HEK293T (cell line): ENCODE data around the gene NSMCE1.

Experiments
- CTCF ChIA-PET: fragments of 350-600 bp; formaldehyde crosslinking; extraction: SDS; loops from one replicate; lab custom pipeline; 2021; ENCODE audit warnings: antibody characterized with exemption, inconsistent platforms; lab: Yijun Ruan, JAX
- POLR2A ChIA-PET: fragments of 350-600 bp; formaldehyde crosslinking; extraction: SDS; loops from one replicate; lab custom pipeline; 2020; ENCODE audit warnings: antibody characterized with exemption, inconsistent platforms; lab: Yijun Ruan, JAX
- DNase-seq: peaks from one replicate; pipeline ENCODE4 v3.0.0; 2012; ENCODE audit warnings: mixed read lengths; ENCODE audit errors: extremely low spot score
- ARNT ChIP-seq: fragments of 450-650 bp; IDR thresholded peaks from 2 replicates; pipeline ENCODE4 v1.6.1; 2017; ENCODE audit warnings: mild to moderate bottlenecking
- BHLHE40 ChIP-seq: fragments of 450-650 bp; IDR thresholded peaks from 2 replicates; pipeline ENCODE4 v1.6.1; 2016; ENCODE audit warnings: mild to moderate bottlenecking, moderate library complexity, borderline replicate concordance
- CTBP1 ChIP-seq: fragments of 450-650 bp; IDR thresholded peaks from 2 replicates; pipeline ENCODE4 v1.6.1; 2016; ENCODE audit warnings: borderline replicate concordance
- ELF4 ChIP-seq: fragments of 450-650 bp; IDR thresholded peaks from 2 replicates; pipeline ENCODE4 v1.6.1; 2017; ENCODE audit warnings: antibody characterized with exemption
- FOXA1 ChIP-seq: fragments of 450-650 bp; IDR thresholded peaks from 2 replicates; pipeline ENCODE4 v1.6.1; 2016; ENCODE audit warnings: mild to moderate bottlenecking
- FOXK2 ChIP-seq: fragments of 450-650 bp; IDR thresholded peaks from 2 replicates; pipeline ENCODE4 v1.6.1; 2016; ENCODE audit warnings: mild to moderate bottlenecking
- FOXM1 ChIP-seq: fragments of 450-650 bp; IDR thresholded peaks from 2 replicates; pipeline ENCODE4 v1.6.1; 2017; ENCODE audit warnings: mild to moderate bottlenecking, borderline replicate concordance
- HDGF ChIP-seq: fragments of 450-650 bp; IDR thresholded peaks from 2 replicates; pipeline ENCODE4 v1.6.1; 2017; ENCODE audit warnings: antibody characterized with exemption, borderline replicate concordance
- L3MBTL2 ChIP-seq: fragments of 450-650 bp; conservative IDR thresholded peaks from 2 replicates; pipeline ENCODE4 v1.6.1; 2016; ENCODE audit warnings: mild to moderate bottlenecking
- LEF1 ChIP-seq: fragments of 450-650 bp; IDR thresholded peaks from 2 replicates; pipeline ENCODE4 v1.6.1; 2017; ENCODE audit warnings: mild to moderate bottlenecking, borderline replicate concordance
- NFRKB ChIP-seq: fragments of 450-650 bp; IDR thresholded peaks from 2 replicates; pipeline ENCODE4 v1.6.1; 2016; ENCODE audit warnings: mild to moderate bottlenecking, moderate library complexity
- SP1 ChIP-seq: fragments of 450-650 bp; IDR thresholded peaks from 2 replicates; pipeline ENCODE4 v1.6.1; 2017
- SUZ12 ChIP-seq: fragments of 450-650 bp; IDR thresholded peaks from 2 replicates; pipeline ENCODE4 v1.6.1; 2016; ENCODE audit warnings: mild to moderate bottlenecking
- TARDBP ChIP-seq: fragments of 450-650 bp; IDR thresholded peaks from 2 replicates; pipeline ENCODE4 v1.6.1; 2016
- ZNF384 ChIP-seq: fragments of 450-650 bp; IDR thresholded peaks from 2 replicates; pipeline ENCODE4 v1.6.1; 2016
- TF ChIP-seq, protein P1 (sequence below): fragments of 450-650 bp; IDR thresholded peaks from 2 replicates; pipeline ENCODE4 v1.6.1; 2016

Gene NSMCE1

DNA sequence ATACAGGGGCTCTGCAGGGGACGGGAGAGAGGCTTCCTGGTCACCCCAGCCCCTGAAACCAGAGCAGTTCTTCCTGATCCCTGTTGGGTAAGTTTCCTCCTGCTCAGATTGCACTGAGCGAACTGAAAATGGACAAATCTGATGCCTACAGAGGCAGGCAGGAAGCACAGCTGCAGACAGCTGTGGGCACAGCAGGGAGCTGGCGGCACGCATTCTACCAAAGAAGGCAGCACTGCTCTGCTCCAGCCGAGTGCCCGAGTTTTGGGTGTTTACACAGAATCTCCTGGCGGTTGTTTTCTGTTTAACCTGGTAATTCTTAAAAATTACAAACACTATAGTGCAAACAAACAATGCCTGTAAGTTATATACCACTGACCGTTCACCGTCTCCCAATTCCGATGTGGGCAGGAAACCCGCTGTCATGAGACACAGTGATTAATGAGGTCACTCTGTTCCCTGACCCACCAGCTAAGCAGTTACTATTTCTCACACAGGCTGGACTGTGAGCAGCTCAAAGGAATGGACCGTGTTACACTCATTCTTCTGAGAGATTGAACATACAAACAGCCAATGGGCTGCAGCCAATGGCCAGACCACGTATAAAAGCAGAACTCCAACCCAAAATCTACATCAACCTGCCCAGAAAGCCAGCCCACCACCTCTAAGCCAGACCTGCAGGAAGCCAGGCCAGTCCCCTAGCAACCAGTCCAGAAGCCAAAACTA lies 25.5 kb downstream of the NSMCE1 start:
- ChIA-PET POLR2A (interaction anchor here (1.5 to 2.4 kb wide), 2 partner anchors 25 to 39 kb away, joined by 5 to 8 read pairs; partner anchors contain the start of genes KDM8 and NSMCE1), CTCF (interaction anchor here (0.6 to 1.6 kb wide), 2 partner anchors 8 to 17 kb away, joined by 4 to 10 read pairs; no protein-coding TSS in a partner anchor)
- DNase-seq: no peak
- TF ChIP-seq L3MBTL2: no peak
- TF ChIP-seq, protein P1, sequence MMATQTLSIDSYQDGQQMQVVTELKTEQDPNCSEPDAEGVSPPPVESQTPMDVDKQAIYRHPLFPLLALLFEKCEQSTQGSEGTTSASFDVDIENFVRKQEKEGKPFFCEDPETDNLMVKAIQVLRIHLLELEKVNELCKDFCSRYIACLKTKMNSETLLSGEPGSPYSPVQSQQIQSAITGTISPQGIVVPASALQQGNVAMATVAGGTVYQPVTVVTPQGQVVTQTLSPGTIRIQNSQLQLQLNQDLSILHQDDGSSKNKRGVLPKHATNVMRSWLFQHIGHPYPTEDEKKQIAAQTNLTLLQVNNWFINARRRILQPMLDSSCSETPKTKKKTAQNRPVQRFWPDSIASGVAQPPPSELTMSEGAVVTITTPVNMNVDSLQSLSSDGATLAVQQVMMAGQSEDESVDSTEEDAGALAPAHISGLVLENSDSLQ: peak; percentile 84

DNA sequence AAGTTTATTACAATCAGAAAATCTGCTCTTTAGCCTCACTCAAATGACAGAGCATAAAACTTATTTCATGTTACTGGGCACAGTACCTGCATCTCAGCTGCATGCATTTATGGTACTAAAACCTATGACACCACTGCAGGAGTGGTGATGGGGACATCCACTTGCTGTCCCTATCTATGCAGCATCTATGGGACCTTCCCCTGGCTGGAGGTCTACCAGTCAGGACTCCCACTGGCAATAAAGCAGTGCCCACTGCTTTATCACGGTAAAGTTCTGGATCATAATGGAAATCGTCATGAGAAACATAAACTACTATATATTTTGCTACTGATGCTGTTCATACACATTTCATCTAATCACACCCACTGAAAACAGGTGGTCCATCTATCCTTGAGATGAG lies 26.2 kb downstream of the NSMCE1 start:
- DNase-seq: no peak
- CTCF ChIA-PET: interaction anchor here (1.6 kb wide), 1 partner anchor 8 kb away, joined by 10 read pairs; no protein-coding TSS in a partner anchor

DNA sequence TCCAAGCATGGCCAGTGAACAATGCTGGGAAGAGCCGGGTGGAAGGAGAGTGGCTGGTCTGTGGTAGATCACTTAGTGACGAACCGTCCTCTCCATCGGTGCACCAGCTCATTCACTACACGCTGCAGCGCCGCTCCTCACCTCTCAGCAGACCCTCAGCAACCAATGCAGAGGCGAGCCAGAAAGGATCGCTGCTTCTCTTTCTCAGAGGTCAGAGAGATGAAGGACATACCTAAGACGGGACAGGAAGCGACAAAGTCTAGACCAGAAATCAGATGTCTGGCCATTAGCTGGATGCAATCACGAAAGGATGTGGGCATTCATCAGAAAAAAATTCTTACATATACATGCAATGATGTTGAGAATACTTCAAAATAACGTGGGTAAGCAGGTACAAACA lies 26.9 kb downstream of the NSMCE1 start:
- CTCF ChIA-PET: no interaction called here
- TF ChIP-seq TARDBP (no peak), LEF1 (no peak), NFRKB (no peak), ARNT (no peak)
- POLR2A ChIA-PET: no interaction called here
- DNase-seq: no peak

More for the DNA sequence above, 26.2 kb downstream of the NSMCE1 start:
- POLR2A ChIA-PET: interaction anchor here (2.4 kb wide), 1 partner anchor 38 kb away, joined by 8 read pairs; the partner anchor contains the start of gene KDM8
- TF ChIP-seq SUZ12 (no peak), FOXM1 (no peak), ZNF384 (no peak), TARDBP (no peak), FOXA1 (no peak), LEF1 (no peak), ELF4 (no peak), BHLHE40 (no peak), SP1 (no peak)

DNA sequence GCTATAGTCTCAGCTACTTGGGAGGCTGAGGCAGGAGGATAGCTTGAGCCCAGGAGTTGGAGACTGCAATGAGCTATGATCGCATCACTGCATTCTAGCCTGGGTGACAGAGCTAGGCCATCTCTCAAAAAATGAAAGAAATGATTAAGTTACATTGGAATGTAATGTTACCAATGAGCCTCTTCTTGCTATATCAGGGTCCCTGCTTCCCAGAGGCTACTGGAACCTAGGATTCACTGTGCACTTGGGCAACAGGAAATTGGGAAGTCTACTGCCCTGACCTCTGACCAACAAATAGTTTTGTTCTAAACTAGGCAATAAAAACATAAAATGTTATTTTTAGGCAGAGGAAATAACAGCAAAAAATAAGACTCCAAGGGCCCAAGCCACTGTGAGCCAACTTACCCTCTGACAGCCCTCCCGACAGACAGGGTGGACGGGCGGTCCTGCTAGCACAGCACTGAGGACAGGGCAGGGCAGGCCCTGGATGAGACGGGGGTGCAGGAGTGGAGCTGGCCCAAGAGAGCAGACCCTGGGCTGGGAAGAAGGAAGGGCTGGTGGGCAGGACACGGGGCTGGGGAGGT lies 27.5 kb downstream of the NSMCE1 start:
- DNase-seq: no peak
- no peak for TF ChIP-seq CTBP1
- TF ChIP-seq SUZ12: no peak
- CTCF ChIA-PET: no interaction called here
- POLR2A ChIA-PET: no interaction called here

DNA sequence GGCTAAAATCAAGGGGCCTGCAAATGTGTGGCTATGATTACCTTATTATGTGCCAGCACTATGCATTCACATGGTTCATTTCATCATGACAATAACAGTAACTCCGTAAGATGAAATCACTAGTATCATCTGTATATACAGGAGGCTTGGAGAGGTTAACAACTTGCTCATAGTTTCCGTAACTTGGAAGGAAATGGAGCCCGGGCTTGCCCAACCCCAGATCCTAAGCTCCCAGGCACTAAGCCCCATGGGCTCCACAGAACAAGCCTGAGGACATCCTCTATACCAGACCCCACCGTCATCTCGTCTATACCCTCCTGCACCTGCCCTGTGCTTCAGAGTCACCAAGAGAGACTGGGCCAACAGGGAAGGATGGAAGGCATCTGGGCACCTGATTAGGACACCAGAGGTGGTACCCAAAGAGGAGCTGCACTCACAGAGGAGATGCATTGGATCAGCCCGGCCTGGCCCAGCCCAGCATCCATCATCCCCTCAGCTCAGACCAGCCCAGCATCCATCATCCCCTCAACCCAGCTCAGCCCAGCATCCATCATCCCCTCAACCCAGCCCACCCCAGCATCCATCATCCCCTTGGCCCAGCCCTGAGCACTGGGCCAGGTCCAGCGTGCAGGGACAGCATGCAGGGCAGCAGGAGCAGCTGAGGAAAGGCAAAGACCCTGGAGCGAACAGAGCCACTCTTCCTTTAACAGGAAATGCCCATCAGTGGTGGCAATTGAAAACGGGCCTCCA lies 28.5 kb downstream of the NSMCE1 start:
- ChIA-PET CTCF (interaction anchor here (1.2 kb wide), 1 partner anchor 128 kb away, joined by 3 read pairs; no protein-coding TSS in a partner anchor), POLR2A (no interaction called here)

DNA sequence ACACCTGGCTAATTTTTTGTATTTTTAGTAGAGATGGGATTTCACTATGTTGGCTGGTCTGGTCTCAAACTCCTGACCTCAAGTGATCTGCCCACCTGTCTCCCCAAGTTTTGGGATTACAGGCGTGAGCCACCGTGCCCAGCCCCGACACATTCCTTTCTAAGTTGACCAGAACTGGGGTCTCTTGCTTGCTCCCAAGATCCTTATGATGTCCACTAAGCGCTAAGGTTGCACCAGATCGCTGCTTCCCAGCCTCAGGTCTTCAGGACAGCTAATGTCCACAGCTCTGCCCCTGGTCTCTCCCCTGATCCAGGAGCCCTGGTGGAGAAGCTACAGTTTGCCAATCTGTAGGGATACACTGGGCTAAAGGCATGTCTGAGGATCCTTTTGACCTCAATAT lies 29.5 kb downstream of the NSMCE1 start:
- DNase-seq: no peak
- CTCF ChIA-PET: interaction anchor here (1.2 kb wide), 1 partner anchor 129 kb away, joined by 3 read pairs; no protein-coding TSS in a partner anchor
- TF ChIP-seq LEF1 (no peak), ELF4 (no peak), TARDBP (no peak), ARNT (no peak), FOXM1 (no peak), L3MBTL2 (no peak), ZNF384 (no peak), NFRKB (no peak), HDGF (no peak), CTBP1 (no peak)
- TF ChIP-seq, protein P1: no peak
- POLR2A ChIA-PET: no interaction called here

More for the DNA sequence above, 28.5 kb downstream of the NSMCE1 start:
- TF ChIP-seq FOXM1 (no peak), NFRKB (no peak), ARNT (no peak), L3MBTL2 (no peak), TARDBP (no peak), ZNF384 (no peak), SP1 (no peak), CTBP1 (no peak), FOXK2 (no peak)
- DNase-seq: no peak

DNA sequence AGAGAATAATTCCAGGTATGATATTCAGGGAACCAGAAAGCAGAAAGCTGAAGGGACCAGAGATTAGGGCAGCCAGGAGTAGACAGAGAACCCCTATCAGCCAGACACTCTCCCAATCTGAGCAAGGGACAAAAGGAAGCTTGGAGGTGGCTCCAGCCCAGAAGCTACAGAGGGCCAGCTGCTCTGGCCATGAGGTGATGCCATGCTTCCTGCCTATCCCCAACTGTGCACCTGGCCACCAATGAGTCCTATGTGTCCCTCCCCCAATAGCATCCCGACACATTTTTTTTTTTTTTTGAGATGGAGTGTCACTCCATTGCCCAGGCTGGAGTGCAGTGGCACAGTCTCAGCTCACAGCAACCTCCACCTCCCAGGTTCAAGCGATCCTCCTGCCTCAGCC lies 30.0 kb downstream of the NSMCE1 start:
- TF ChIP-seq FOXA1 (no peak), FOXK2 (no peak), BHLHE40 (no peak), L3MBTL2 (no peak), ELF4 (no peak), LEF1 (no peak), SP1 (no peak), CTBP1 (no peak), TARDBP (no peak), HDGF (no peak), FOXM1 (no peak), SUZ12 (no peak), ZNF384 (no peak), NFRKB (no peak), ARNT (no peak)
- TF ChIP-seq, protein P1: no peak
- POLR2A ChIA-PET: no interaction called here

More for the DNA sequence above, 30.0 kb downstream of the NSMCE1 start:
- CTCF ChIA-PET: no interaction called here
- no peak for DNase-seq
